A549 (cell line): ENCODE data around the gene BPIFB2. TPM values are rescaled to one million over a fixed set of nuclear protein-coding genes. Genes with fewer than 3 reads are reported as not detected.

Experiments used
- ATAC-seq, 2 experiments: fragments of 200-7000 bp in 1 of 2; fragments of >200 bp in 1 of 2; cut with Nextera tagmentation in 1 of 2; cut with Tn5 transposase in 1 of 2; 3 replicates each; pipeline versions ENCODE4 v1.8.0 to v1.9.1; 2018 to 2020; ENCODE audit warnings: mild to moderate bottlenecking in 1 of 2, moderate library complexity in 1 of 2
- CTCF ChIA-PET: fragments of 300-600 bp; sonication (Branson Sonifier 250); formaldehyde crosslinking; extraction: SDS; loops from one replicate; lab custom pipeline; 2021; ENCODE audit warnings: antibody characterized with exemption, inconsistent platforms; lab: Yijun Ruan, JAX
- POLR2A ChIA-PET: fragments of 350-600 bp; formaldehyde crosslinking; extraction: SDS; loops from one replicate; lab custom pipeline; 2021; ENCODE audit warnings: antibody characterized with exemption, inconsistent platforms; lab: Yijun Ruan, JAX
- DNase-seq, 2 experiments: peaks; one replicate each; pipeline versions ENCODE4 v3.0.0 to v3.0.0-alpha.2; 2011 to 2016; ENCODE audit warnings: low read depth in 1 of 2, low spot score in 1 of 2
- FAIRE-seq: peaks from 2 replicates; lab custom pipeline; 2011; peaks lifted over from hg19 to GRCh38; lab: Jason Lieb, UNC
- H3K27ac ChIP-seq, 2 experiments: fragments of >200 bp; sonication (Bioruptor Twin); formaldehyde crosslinking; 3 replicates each; pipeline ENCODE4 v1.5.1; 2016 to 2017
- H3K4me1 ChIP-seq: fragments of >200 bp; sonication (Bioruptor Twin); formaldehyde crosslinking; 3 replicates; pipeline ENCODE4 v1.6.1; 2016
- H3K4me2 ChIP-seq: fragments of >200 bp; sonication (Bioruptor Twin); formaldehyde crosslinking; 3 replicates; pipeline ENCODE4 v1.6.1; 2016
- H3K4me3 ChIP-seq: fragments of >200 bp; sonication (Bioruptor Twin); formaldehyde crosslinking; 3 replicates; pipeline ENCODE4 v1.5.1; 2016
- H3K9me3 ChIP-seq: fragments of >200 bp; sonication (Bioruptor Twin); formaldehyde crosslinking; 3 replicates; pipeline ENCODE4 v1.6.1; 2016
- ATOH8 ChIP-seq: fragments of 250-450 bp; sonication (Bioruptor Pico); IDR thresholded peaks from 2 replicates; pipeline ENCODE4 v1.5.0; 2020; ENCODE audit warnings: low read depth, mild to moderate bottlenecking, moderate library complexity
- BHLHE40 ChIP-seq: IDR thresholded peaks from 2 replicates; pipeline ENCODE4 v1.6.1; 2012; ENCODE audit warnings: low read depth, low read length, inconsistent platforms
- CBX8 ChIP-seq: fragments of 200-600 bp; sonication (generic); IDR thresholded peaks from 2 replicates; pipeline ENCODE4 v1.6.1; 2016
- E2F6 ChIP-seq: IDR thresholded peaks from 2 replicates; pipeline ENCODE4 v1.6.1; 2012; ENCODE audit warnings: low read depth, borderline replicate concordance
- EHF ChIP-seq: fragments of 250-450 bp; sonication (Bioruptor Pico); IDR thresholded peaks from 2 replicates; pipeline ENCODE4 v1.5.0; 2020; ENCODE audit warnings: mild to moderate bottlenecking
- EHMT2 ChIP-seq: fragments of 200-600 bp; sonication (generic); IDR thresholded peaks from 2 replicates; pipeline ENCODE4 v1.6.1; 2016; ENCODE audit warnings: antibody characterized with exemption, low read depth, mild to moderate bottlenecking, moderate library complexity
- ELK1 ChIP-seq: fragments of 150-350 bp; IDR thresholded peaks from 2 replicates; pipeline ENCODE4 v1.6.1; 2014; ENCODE audit warnings: low read depth, mild to moderate bottlenecking, low read length
- EP300 ChIP-seq, 2 experiments: fragments of >200 bp; sonication (Bioruptor Twin); formaldehyde crosslinking; IDR thresholded peaks; 2 replicates in 1 of 2; 3 replicates in 1 of 2; pipeline ENCODE4 v1.6.1; 2016 to 2017
- ESRRA ChIP-seq: fragments of 150-350 bp; IDR thresholded peaks from 2 replicates; pipeline ENCODE4 v1.6.1; 2014; ENCODE audit warnings: mild to moderate bottlenecking, low read length, borderline replicate concordance
- FOSL2 ChIP-seq, 2 experiments: fragments of 450-650 bp in 1 of 2; fragments of >200 bp in 1 of 2; sonication (Bioruptor Twin) in 1 of 2; formaldehyde crosslinking; IDR thresholded peaks; 2 replicates each; pipeline versions ENCODE4 v1.5.0 to v1.6.1; 2016 to 2020; ENCODE audit warnings: mild to moderate bottlenecking in 1 of 2, moderate library complexity in 1 of 2
- FOXS1 ChIP-seq: fragments of 250-450 bp; sonication (Bioruptor Pico); IDR thresholded peaks from 2 replicates; pipeline ENCODE4 v1.5.0; 2020; ENCODE audit warnings: mild to moderate bottlenecking, moderate library complexity
- HOXA7 ChIP-seq: fragments of 250-450 bp; sonication (Bioruptor Pico); IDR thresholded peaks from 2 replicates; pipeline ENCODE4 v1.5.0; 2020; ENCODE audit warnings: mild to moderate bottlenecking, moderate library complexity
- JUN ChIP-seq, 2 experiments: fragments of >200 bp; sonication (Bioruptor Twin); formaldehyde crosslinking; IDR thresholded peaks; 2 replicates in 1 of 2; 3 replicates in 1 of 2; pipeline ENCODE4 v1.6.1; 2016 to 2017
- JUNB ChIP-seq: fragments of >200 bp; sonication (Bioruptor Twin); formaldehyde crosslinking; IDR thresholded peaks from 2 replicates; pipeline ENCODE4 v1.6.1; 2016
- MAFK ChIP-seq: fragments of 450-650 bp; IDR thresholded peaks from 2 replicates; pipeline ENCODE4 v1.6.1; 2014; ENCODE audit not compliant: partially characterized antibody
- NR3C1 ChIP-seq: fragments of >200 bp; sonication (Bioruptor Twin); formaldehyde crosslinking; IDR thresholded peaks from 3 replicates; pipeline ENCODE4 v1.6.1; 2017
- PBX3 ChIP-seq: IDR thresholded peaks from 2 replicates; pipeline ENCODE4 v1.6.1; 2012
- POLR2AphosphoS2 ChIP-seq: conservative IDR thresholded peaks from 2 replicates; pipeline ENCODE4 v1.6.1; 2012; ENCODE audit warnings: low read length, improper control_type of control experiment, inconsistent platforms
- RAD21 ChIP-seq, 2 experiments: fragments of >200 bp in 1 of 2; sonication (Bioruptor Twin) in 1 of 2; formaldehyde crosslinking in 1 of 2; IDR thresholded peaks in 1 of 2; conservative IDR thresholded peaks in 1 of 2; 2 replicates in 1 of 2; 3 replicates in 1 of 2; pipeline ENCODE4 v1.6.1; 2012 to 2018; ENCODE audit warnings: inconsistent platforms in 1 of 2
- RFX5 ChIP-seq: fragments of 450-650 bp; IDR thresholded peaks from 2 replicates; pipeline ENCODE4 v1.7.1; 2014; ENCODE audit warnings: antibody characterized with exemption, mild to moderate bottlenecking, moderate library complexity
- SMC3 ChIP-seq: fragments of >200 bp; sonication (Bioruptor Twin); formaldehyde crosslinking; IDR thresholded peaks from 3 replicates; pipeline ENCODE4 v1.6.1; 2018; ENCODE audit warnings: inconsistent platforms
- ZC3H11A ChIP-seq: fragments of 450-650 bp; IDR thresholded peaks from 2 replicates; pipeline ENCODE4 v1.6.1; 2014; ENCODE audit warnings: antibody characterized with exemption, mild to moderate bottlenecking
- WGBS: methylation state at CpG from one replicate; pipeline ENCODE4 v1.1.6; 2017; ENCODE audit errors: missing lambda C conversion rate; 5-methylcytosine and 5-hydroxymethylcytosine counted together
- polyA plus RNA-seq, 4 experiments: library from polyadenylated mRNA; depleted of rRNA in 3 of 4; stranded (reverse); fragments of >200 nt; fragmentation: RNase III in 1 of 4; extraction: RNeasy Plus Mini Kit Qiagen cat#74134 plus additional on column Dnase treatment in 1 of 4; gene quantifications; 2 replicates in 3 of 4; 3 replicates in 1 of 4; pipeline ENCODE4 v1.2.3, GENCODE V29; 2011 to 2017

The BPIFB2 gene
- polyA plus RNA-seq, 2 of the 4 experiments (the other 2 are of a cell fraction), result not detected

GRCh38 chr20:33061658-33062028 lies 54.1 kb downstream of the BPIFB2 start:
- Histone ChIP-seq H3K4me1 (no peaks in the 10 kb centered on the region), H3K4me2 (no peak overlapping the region), H3K4me3 (no peak overlapping the region), H3K27ac (no peak overlapping the region), H3K9me3 (no peaks in the 10 kb centered on the region)
- TF ChIP-seq EP300 (IDR thresholded peaks at IDR 0.05) (no peak), EHMT2 (no peak), POLR2AphosphoS2 (no peak), RAD21 (conservative IDR thresholded peaks at IDR 0.05 in 1 of 2, IDR thresholded peaks at IDR 0.05 in 1 of 2) (no peak), E2F6 (no peak), ZC3H11A (no peak), BHLHE40 (no peak), FOSL2 (IDR thresholded peaks at IDR 0.05) (no peak), FOSL2 (CRISPR knock-in tag; IDR thresholded peaks at IDR 0.05) (no peak), HOXA7 (CRISPR knock-in tag) (no peak), ATOH8 (CRISPR knock-in tag) (no peak), SMC3 (no peak), RFX5 (no peak), JUNB (no peak), EHF (CRISPR knock-in tag) (no peak), FOXS1 (CRISPR knock-in tag) (no peak), NR3C1 (no peak), MAFK (no peak), PBX3 (no peak)
- ATAC-seq (no peak), DNase-seq (no peak), FAIRE-seq (no peak)
- ChIA-PET POLR2A (interaction anchor here (0.6 kb wide), 1 partner anchor 9 kb away, joined by 6 read pairs; no protein-coding TSS in a partner anchor), CTCF (interaction anchor here (1.0 kb wide), 1 partner anchor 18 kb away, joined by 3 read pairs; no protein-coding TSS in a partner anchor)
- 77% methylated on average over 13 of the region's 14 CpGs for WGBS

- ATAC-seq (no peak), FAIRE-seq (no peak), DNase-seq (no peak)
- CTCF ChIA-PET, result interaction anchor here (0.6 to 1.7 kb wide), 4 partner anchors 9 to 410 kb away, joined by 3 to 4 read pairs (median 3); no protein-coding TSS in a partner anchor
- Histone ChIP-seq H3K4me1 (no peaks in the 10 kb centered on the region), H3K9me3 (no peaks in the 10 kb centered on the region), H3K4me2 (no peak overlapping the region), H3K4me3 (no peak overlapping the region), H3K27ac (no peak overlapping the region)
- TF ChIP-seq CBX8 (no peak), FOSL2 (IDR thresholded peaks at IDR 0.05) (no peak), FOSL2 (CRISPR knock-in tag; IDR thresholded peaks at IDR 0.05) (no peak), JUN (IDR thresholded peaks at IDR 0.05) (no peak)
- 55% methylated on average over 9 of the region's 9 CpGs for WGBS
- POLR2A ChIA-PET, result interaction anchor here (0.6 kb wide), 1 partner anchor 9 kb away, joined by 6 read pairs; no protein-coding TSS in a partner anchor
Measured at GRCh38 chr20:33062105-33062824, 54.8 kb downstream of the BPIFB2 start.

- no peaks in the 10 kb centered on the region for H3K4me1 ChIP-seq
- TF ChIP-seq ELK1 (no peak), ESRRA (no peak)
- WGBS, result 11% methylated on average over 1 of the region's 1 CpG
- no peaks in the 10 kb centered on the region for H3K9me3 ChIP-seq
- no peak overlapping the region for H3K4me3 ChIP-seq
- ATAC-seq (no peak), DNase-seq (no peak), FAIRE-seq (no peak)
- no peak overlapping the region for H3K4me2 ChIP-seq
- ChIA-PET CTCF (interaction anchor here (0.6 to 1.7 kb wide), 4 partner anchors 9 to 411 kb away, joined by 3 to 4 read pairs (median 3); no protein-coding TSS in a partner anchor), POLR2A (no interaction called here)
- H3K27ac ChIP-seq, result no peak overlapping the region
Measured at GRCh38 chr20:33062825-33063149, 55.3 kb downstream of the BPIFB2 start.
